Liver (tissue), 9 donors: ENCODE results near the gene METTL2B. TPM values are rescaled to one million over a fixed set of nuclear protein-coding genes. Genes with fewer than 3 reads are reported as not detected.

ENCODE experiments used
- DNase-seq: peaks from one replicate; pipeline ENCODE4 v3.0.0-alpha.2; 2017; ENCODE audit warnings: low spot score
- H3K27ac ChIP-seq, 2 donors: one replicate each; pipeline ENCODE4 v1.7.0; 2013; ENCODE audit warnings: inconsistent platforms in 2 of 2, low read length in 2 of 2, control low read depth in 1 of 2, low read depth in 1 of 2, mild to moderate bottlenecking in 1 of 2
- H3K27me3 ChIP-seq, 4 donors: one replicate each; pipeline versions ENCODE4 v1.6.1 to v1.7.0; 2013; ENCODE audit warnings: low read length in 3 of 4, inconsistent platforms in 1 of 4, mild to moderate bottlenecking in 1 of 4, moderate library complexity in 1 of 4; ENCODE audit not compliant: control insufficient read depth in 4 of 4, insufficient read depth in 4 of 4
- H3K36me3 ChIP-seq, 4 donors: one replicate each; pipeline versions ENCODE4 v1.6.1 to v1.7.0; 2013; ENCODE audit warnings: low read length in 3 of 4, mild to moderate bottlenecking in 3 of 4, low read depth in 1 of 4, moderate library complexity in 1 of 4; ENCODE audit not compliant: control insufficient read depth in 4 of 4, insufficient read depth in 3 of 4
- H3K4me1 ChIP-seq, 4 donors: one replicate each; pipeline versions ENCODE4 v1.6.1 to v1.7.0; 2013; ENCODE audit warnings: low read length in 3 of 4, mild to moderate bottlenecking in 3 of 4, moderate library complexity in 1 of 4; ENCODE audit not compliant: control insufficient read depth in 4 of 4, insufficient read depth in 4 of 4
- H3K4me3 ChIP-seq, 3 donors: one replicate each; pipeline versions ENCODE4 v1.6.1 to v1.7.0; 2013; ENCODE audit warnings: low read length in 3 of 3, control low read depth in 1 of 3, low read depth in 1 of 3, mild to moderate bottlenecking in 1 of 3
- H3K9ac ChIP-seq, 2 donors: one replicate each; pipeline ENCODE4 v1.7.0; 2013; ENCODE audit warnings: low read length in 2 of 2, mild to moderate bottlenecking in 2 of 2, moderate library complexity in 2 of 2, control low read depth in 1 of 2, low read depth in 1 of 2
- H3K9me3 ChIP-seq, 4 donors: one replicate each; pipeline versions ENCODE4 v1.6.1 to v1.7.0; 2013; ENCODE audit warnings: low read length in 3 of 4; ENCODE audit not compliant: control insufficient read depth in 4 of 4
- EGR1 ChIP-seq, 2 donors: IDR thresholded peaks; 2 replicates each; pipeline ENCODE4 v1.6.1; 2016 to 2018; ENCODE audit warnings: antibody characterized with exemption in 2 of 2, low read depth in 2 of 2
- FOXA1 ChIP-seq: IDR thresholded peaks from 2 replicates; pipeline ENCODE4 v1.6.1; 2016; ENCODE audit warnings: antibody characterized with exemption
- FOXA2 ChIP-seq: IDR thresholded peaks from 2 replicates; pipeline ENCODE4 v1.6.1; 2016; ENCODE audit warnings: antibody characterized with exemption
- GABPA ChIP-seq, 2 donors: IDR thresholded peaks in 1 of 2; conservative IDR thresholded peaks in 1 of 2; 2 replicates each; pipeline ENCODE4 v1.6.1; 2016; ENCODE audit warnings: antibody characterized with exemption in 2 of 2, mild to moderate bottlenecking in 1 of 2, moderate library complexity in 1 of 2
- HNF4A ChIP-seq, 2 donors: conservative IDR thresholded peaks; 2 replicates each; pipeline ENCODE4 v1.6.1; 2016; ENCODE audit warnings: antibody characterized with exemption in 2 of 2, mild to moderate bottlenecking in 2 of 2
- HNF4G ChIP-seq: IDR thresholded peaks from 2 replicates; pipeline ENCODE4 v1.6.1; 2016; ENCODE audit warnings: antibody characterized with exemption
- JUND ChIP-seq, 2 donors: IDR thresholded peaks; 2 replicates each; pipeline ENCODE4 v1.6.1; 2016; ENCODE audit warnings: antibody characterized with exemption in 2 of 2
- NR2F2 ChIP-seq: IDR thresholded peaks from 2 replicates; pipeline ENCODE4 v1.6.1; 2016; ENCODE audit warnings: antibody characterized with exemption
- RAD21 ChIP-seq, 2 donors: IDR thresholded peaks; 2 replicates each; pipeline ENCODE4 v1.6.1; 2016; ENCODE audit warnings: antibody characterized with exemption in 2 of 2, mild to moderate bottlenecking in 2 of 2
- RXRA ChIP-seq, 2 donors: IDR thresholded peaks; 2 replicates each; pipeline ENCODE4 v1.6.1; 2017 to 2018; ENCODE audit warnings: antibody characterized with exemption in 2 of 2, mild to moderate bottlenecking in 1 of 2
- SP1 ChIP-seq: IDR thresholded peaks from 2 replicates; pipeline ENCODE4 v1.6.1; 2018; ENCODE audit warnings: antibody characterized with exemption, mild to moderate bottlenecking
- TAF1 ChIP-seq: conservative IDR thresholded peaks from 2 replicates; pipeline ENCODE4 v1.6.1; 2016; ENCODE audit warnings: antibody characterized with exemption, mild to moderate bottlenecking
- YY1 ChIP-seq: IDR thresholded peaks from 2 replicates; pipeline ENCODE4 v1.6.1; 2016; ENCODE audit warnings: antibody characterized with exemption, mild to moderate bottlenecking
- WGBS: extraction: QIAGEN DNeasy Blood & Tissue Kit; methylation state at CpG from one replicate; pipeline ENCODE4 v1.1.7; 2013; 5-methylcytosine and 5-hydroxymethylcytosine counted together
- polyA plus RNA-seq, 2 donors: library from polyadenylated mRNA; stranded (reverse) in 1 of 2; unstranded in 1 of 2; fragments of 200-250 nt in 1 of 2; fragments of >200 nt in 1 of 2; fragmentation: Nextera tagmentation in 1 of 2; extraction: Ambion mirVana in 1 of 2; gene quantifications; one replicate each; pipeline versions ENCODE4 v1.2.1 to v1.2.3, GENCODE V29; 2013 to 2015
- total RNA-seq, 2 donors: library from RNA; depleted of rRNA; stranded (reverse); fragments of >200 nt; gene quantifications; one replicate each; pipeline ENCODE4 v1.2.3, GENCODE V29; 2014
- TF ChIP-seq, protein P1 (sequence below): fragments of 150-350 bp; IDR thresholded peaks from 2 replicates; pipeline ENCODE4 v1.5.1; 2017; ENCODE audit warnings: improper control_type of control experiment, low read depth, low read length; ENCODE audit not compliant: missing input control
- TF ChIP-seq, protein P2 (sequence below): IDR thresholded peaks from 2 replicates; pipeline ENCODE4 v1.6.1; 2016; ENCODE audit warnings: antibody characterized with exemption
- TF ChIP-seq, protein P3 (sequence below): IDR thresholded peaks from 2 replicates; pipeline ENCODE4 v1.6.1; 2016; ENCODE audit warnings: antibody characterized with exemption
- TF ChIP-seq, protein P4 (sequence below): IDR thresholded peaks from 2 replicates; pipeline ENCODE4 v1.6.1; 2016; ENCODE audit warnings: antibody characterized with exemption, mild to moderate bottlenecking
- donor health status: healthy.
- donor health status: healthy.
- donor health status: healthy.
- donor health status: healthy.
- donor health status: healthy.

METTL2B gene
- total and polyA plus RNA-seq, 4 donors, result 6.8 to 20.7 (median 12.1) TPM

DNA sequence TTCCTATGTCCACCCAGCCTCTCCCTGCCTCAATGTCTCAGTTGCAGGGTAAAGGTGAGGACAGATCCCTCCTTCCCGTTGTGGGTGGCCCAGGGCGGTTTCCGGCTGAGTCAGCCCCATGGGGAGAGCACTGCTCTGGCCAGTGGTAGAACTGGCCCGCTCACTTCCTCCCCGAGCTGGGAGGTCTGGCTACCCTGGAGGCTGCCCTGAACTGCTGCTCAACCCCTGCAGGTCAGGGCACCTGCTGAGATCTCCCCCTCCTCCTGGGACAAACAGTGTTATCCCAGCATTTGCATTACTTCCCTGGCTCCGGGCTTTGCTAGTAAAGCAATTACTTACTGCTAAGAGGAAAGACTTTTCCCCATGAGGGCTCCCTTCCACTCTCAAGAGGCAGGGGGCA is 45.3 kb upstream of the METTL2B start:
- no peak for TF ChIP-seq FOXA1
- no peak for TF ChIP-seq GABPA (IDR thresholded peaks at IDR 0.05 in 1 of 2, conservative IDR thresholded peaks at IDR 0.05 in 1 of 2)
- TF ChIP-seq TAF1, result no peak
- no peak for TF ChIP-seq JUND (IDR thresholded peaks at IDR 0.05)
- TF ChIP-seq RAD21 (IDR thresholded peaks at IDR 0.05), result no peak
- no peak for TF ChIP-seq YY1
- TF ChIP-seq RXRA (IDR thresholded peaks at IDR 0.05), result no peak
- TF ChIP-seq NR2F2, result no peak
- TF ChIP-seq, protein P1, sequence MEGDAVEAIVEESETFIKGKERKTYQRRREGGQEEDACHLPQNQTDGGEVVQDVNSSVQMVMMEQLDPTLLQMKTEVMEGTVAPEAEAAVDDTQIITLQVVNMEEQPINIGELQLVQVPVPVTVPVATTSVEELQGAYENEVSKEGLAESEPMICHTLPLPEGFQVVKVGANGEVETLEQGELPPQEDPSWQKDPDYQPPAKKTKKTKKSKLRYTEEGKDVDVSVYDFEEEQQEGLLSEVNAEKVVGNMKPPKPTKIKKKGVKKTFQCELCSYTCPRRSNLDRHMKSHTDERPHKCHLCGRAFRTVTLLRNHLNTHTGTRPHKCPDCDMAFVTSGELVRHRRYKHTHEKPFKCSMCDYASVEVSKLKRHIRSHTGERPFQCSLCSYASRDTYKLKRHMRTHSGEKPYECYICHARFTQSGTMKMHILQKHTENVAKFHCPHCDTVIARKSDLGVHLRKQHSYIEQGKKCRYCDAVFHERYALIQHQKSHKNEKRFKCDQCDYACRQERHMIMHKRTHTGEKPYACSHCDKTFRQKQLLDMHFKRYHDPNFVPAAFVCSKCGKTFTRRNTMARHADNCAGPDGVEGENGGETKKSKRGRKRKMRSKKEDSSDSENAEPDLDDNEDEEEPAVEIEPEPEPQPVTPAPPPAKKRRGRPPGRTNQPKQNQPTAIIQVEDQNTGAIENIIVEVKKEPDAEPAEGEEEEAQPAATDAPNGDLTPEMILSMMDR, result no peak
- DNase-seq, result no peak
- Histone ChIP-seq H3K4me1 (no peaks in the 10 kb centered on the region), H3K9me3 (no peaks in the 10 kb centered on the region), H3K27ac (no peak overlapping the region), H3K36me3 (no peaks in the 10 kb centered on the region), H3K4me3 (no peak overlapping the region), H3K27me3 (no peaks in the 10 kb centered on the region), H3K9ac (no peak overlapping the region)
- WGBS, result 71% methylated on average over 6 of the region's 6 CpGs

DNA sequence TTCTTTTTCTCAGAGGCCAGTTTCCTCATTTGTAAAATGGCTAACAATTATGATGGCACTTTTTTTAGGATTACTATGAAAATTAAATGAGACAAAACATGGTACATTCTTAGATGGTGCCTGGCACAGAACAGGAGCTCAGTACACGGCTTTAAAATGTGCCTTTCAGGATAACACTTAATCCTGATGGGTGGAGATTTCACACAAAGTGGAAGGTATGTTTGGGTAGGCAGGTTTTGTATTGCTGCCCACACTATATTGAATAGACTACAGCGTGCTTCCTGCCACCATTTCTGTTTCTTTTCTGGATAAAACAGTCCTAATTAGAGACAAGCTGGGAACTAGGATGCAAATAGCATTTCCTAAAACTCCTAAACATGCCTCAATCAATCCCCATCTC is 44.8 kb upstream of the METTL2B start:
- Histone ChIP-seq H3K9ac (no peak overlapping the region), H3K36me3 (no peaks in the 10 kb centered on the region), H3K4me1 (no peaks in the 10 kb centered on the region), H3K27ac (no peak overlapping the region), H3K4me3 (no peak overlapping the region), H3K27me3 (no peaks in the 10 kb centered on the region), H3K9me3 (no peaks in the 10 kb centered on the region)
- whole genome bisulfite sequencing, result 85% methylated on average over 2 of the region's 2 CpGs
- no peak for DNase-seq
- TF ChIP-seq NR2F2, result no peak
- TF ChIP-seq, protein P2, sequence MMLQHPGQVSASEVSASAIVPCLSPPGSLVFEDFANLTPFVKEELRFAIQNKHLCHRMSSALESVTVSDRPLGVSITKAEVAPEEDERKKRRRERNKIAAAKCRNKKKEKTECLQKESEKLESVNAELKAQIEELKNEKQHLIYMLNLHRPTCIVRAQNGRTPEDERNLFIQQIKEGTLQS, result no peak
- no peak for TF ChIP-seq RXRA (IDR thresholded peaks at IDR 0.05)
- TF ChIP-seq FOXA2, result no peak
- TF ChIP-seq FOXA1, result no peak
- TF ChIP-seq, protein P3, sequence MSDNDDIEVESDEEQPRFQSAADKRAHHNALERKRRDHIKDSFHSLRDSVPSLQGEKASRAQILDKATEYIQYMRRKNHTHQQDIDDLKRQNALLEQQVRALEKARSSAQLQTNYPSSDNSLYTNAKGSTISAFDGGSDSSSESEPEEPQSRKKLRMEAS, result no peak
- no peak for TF ChIP-seq HNF4A (conservative IDR thresholded peaks at IDR 0.05)
- no peak for TF ChIP-seq YY1
- TF ChIP-seq, protein P1, result no peak
- TF ChIP-seq, protein P4, sequence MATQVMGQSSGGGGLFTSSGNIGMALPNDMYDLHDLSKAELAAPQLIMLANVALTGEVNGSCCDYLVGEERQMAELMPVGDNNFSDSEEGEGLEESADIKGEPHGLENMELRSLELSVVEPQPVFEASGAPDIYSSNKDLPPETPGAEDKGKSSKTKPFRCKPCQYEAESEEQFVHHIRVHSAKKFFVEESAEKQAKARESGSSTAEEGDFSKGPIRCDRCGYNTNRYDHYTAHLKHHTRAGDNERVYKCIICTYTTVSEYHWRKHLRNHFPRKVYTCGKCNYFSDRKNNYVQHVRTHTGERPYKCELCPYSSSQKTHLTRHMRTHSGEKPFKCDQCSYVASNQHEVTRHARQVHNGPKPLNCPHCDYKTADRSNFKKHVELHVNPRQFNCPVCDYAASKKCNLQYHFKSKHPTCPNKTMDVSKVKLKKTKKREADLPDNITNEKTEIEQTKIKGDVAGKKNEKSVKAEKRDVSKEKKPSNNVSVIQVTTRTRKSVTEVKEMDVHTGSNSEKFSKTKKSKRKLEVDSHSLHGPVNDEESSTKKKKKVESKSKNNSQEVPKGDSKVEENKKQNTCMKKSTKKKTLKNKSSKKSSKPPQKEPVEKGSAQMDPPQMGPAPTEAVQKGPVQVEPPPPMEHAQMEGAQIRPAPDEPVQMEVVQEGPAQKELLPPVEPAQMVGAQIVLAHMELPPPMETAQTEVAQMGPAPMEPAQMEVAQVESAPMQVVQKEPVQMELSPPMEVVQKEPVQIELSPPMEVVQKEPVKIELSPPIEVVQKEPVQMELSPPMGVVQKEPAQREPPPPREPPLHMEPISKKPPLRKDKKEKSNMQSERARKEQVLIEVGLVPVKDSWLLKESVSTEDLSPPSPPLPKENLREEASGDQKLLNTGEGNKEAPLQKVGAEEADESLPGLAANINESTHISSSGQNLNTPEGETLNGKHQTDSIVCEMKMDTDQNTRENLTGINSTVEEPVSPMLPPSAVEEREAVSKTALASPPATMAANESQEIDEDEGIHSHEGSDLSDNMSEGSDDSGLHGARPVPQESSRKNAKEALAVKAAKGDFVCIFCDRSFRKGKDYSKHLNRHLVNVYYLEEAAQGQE, result no peak
- no peak for TF ChIP-seq TAF1
- TF ChIP-seq EGR1 (IDR thresholded peaks at IDR 0.05; ENCODE audit: low read depth in 2 of 2), result no peak
- no peak for TF ChIP-seq GABPA (IDR thresholded peaks at IDR 0.05 in 1 of 2, conservative IDR thresholded peaks at IDR 0.05 in 1 of 2)
- TF ChIP-seq SP1, result no peak
- no peak for TF ChIP-seq RAD21 (IDR thresholded peaks at IDR 0.05)
- no peak for TF ChIP-seq HNF4G
